Measurements from ENCODE around the gene ORMDL3.

DNA sequence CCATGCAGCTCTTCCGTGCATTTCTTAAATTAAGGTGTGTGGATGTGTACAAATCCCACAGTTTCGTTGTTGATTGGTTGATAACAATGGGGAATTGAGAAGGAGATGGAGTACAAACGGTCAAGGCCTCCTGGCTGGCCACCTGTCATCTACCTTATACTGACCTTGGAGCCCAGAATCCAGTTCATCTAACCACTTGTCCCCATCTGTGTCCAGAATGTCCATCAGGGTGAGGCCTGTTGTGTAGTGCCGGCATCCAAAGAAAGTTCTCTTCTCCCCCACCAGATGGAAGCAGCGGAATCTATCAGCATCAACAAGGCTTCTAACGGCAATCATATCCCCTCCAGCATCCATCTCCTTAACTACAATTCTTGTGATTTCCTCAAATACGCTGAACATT lies 10.5 kb downstream of the ORMDL3 start:
- TF ChIP-seq, protein P1, sequence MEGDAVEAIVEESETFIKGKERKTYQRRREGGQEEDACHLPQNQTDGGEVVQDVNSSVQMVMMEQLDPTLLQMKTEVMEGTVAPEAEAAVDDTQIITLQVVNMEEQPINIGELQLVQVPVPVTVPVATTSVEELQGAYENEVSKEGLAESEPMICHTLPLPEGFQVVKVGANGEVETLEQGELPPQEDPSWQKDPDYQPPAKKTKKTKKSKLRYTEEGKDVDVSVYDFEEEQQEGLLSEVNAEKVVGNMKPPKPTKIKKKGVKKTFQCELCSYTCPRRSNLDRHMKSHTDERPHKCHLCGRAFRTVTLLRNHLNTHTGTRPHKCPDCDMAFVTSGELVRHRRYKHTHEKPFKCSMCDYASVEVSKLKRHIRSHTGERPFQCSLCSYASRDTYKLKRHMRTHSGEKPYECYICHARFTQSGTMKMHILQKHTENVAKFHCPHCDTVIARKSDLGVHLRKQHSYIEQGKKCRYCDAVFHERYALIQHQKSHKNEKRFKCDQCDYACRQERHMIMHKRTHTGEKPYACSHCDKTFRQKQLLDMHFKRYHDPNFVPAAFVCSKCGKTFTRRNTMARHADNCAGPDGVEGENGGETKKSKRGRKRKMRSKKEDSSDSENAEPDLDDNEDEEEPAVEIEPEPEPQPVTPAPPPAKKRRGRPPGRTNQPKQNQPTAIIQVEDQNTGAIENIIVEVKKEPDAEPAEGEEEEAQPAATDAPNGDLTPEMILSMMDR (conservative IDR thresholded peaks at IDR 0.05; ENCODE audit: low read depth, low read length): no peak
- no peak for TF ChIP-seq EZH2 (IDR thresholded peaks at IDR 0.05; ENCODE audit: borderline replicate concordance, low read depth, low read length, poor library complexity, severe bottlenecking)

All from A673 (cell line).